Uterus (tissue), 4 donors: ENCODE measurements around the gene CD27. TPM values are rescaled to one million over a fixed set of nuclear protein-coding genes. Genes with fewer than 3 reads are reported as not detected.
"Not testable (repeated sequence)": the region's sequence is repeated elsewhere in the genome, so short reads cannot be mapped to it uniquely, and the experiment has no call there.

Source experiments
- DNase-seq, 2 donors: peaks; one replicate each; pipeline ENCODE4 v3.0.0-alpha.2; 2019 to 2020
- H3K27ac ChIP-seq, 2 donors: fragments of 200-600 bp; sonication (generic); 1 replicate in 1 of 2; 2 replicates in 1 of 2; pipeline ENCODE4 v1.5.1; 2016 to 2018
- H3K27me3 ChIP-seq, 2 donors: fragments of 200-600 bp; sonication (generic); one replicate each; pipeline ENCODE4 v1.5.1; 2018 to 2019; ENCODE audit warnings: control low read depth in 1 of 2
- H3K36me3 ChIP-seq, 2 donors: fragments of 200-600 bp; sonication (generic); one replicate each; pipeline ENCODE4 v1.5.1; 2019; ENCODE audit warnings: control low read depth in 1 of 2
- H3K4me1 ChIP-seq, 2 donors: fragments of 200-600 bp; sonication (generic); one replicate each; pipeline ENCODE4 v1.5.1; 2018 to 2019; ENCODE audit warnings: control low read depth in 1 of 2
- H3K4me3 ChIP-seq, 2 donors: fragments of 200-600 bp; sonication (generic); 1 replicate in 1 of 2; 2 replicates in 1 of 2; pipeline ENCODE4 v1.5.1; 2018 to 2019; ENCODE audit warnings: mild to moderate bottlenecking in 1 of 2
- H3K9me3 ChIP-seq, 2 donors: fragments of 200-600 bp; sonication (generic); one replicate each; pipeline ENCODE4 v1.5.1; 2019; ENCODE audit warnings: control low read depth in 1 of 2
- POLR2A ChIP-seq, 2 donors: fragments of 450-650 bp; IDR thresholded peaks; one replicate each; pipeline ENCODE4 v1.6.1; 2016; ENCODE audit warnings: antibody characterized with exemption in 2 of 2, mild to moderate bottlenecking in 1 of 2, moderate library complexity in 1 of 2
- intact Hi-C: fragments of 100-400 bp; cut with DNase I; formaldehyde crosslinking; loops from one replicate; pipeline ENCODE4 v1.15.1; 2023; ENCODE audit warnings: low total_unique reads
- total RNA-seq, 4 donors: library from RNA; depleted of rRNA in 3 of 4; stranded (reverse); fragments of >200 nt in 3 of 4; gene quantifications; one replicate each; pipeline versions ENCODE4 v1.1.0 to v1.2.4, GENCODE V29; 2014 to 2023
- TF ChIP-seq, protein P1 (sequence below), 4 experiments: fragments of 200-600 bp in 2 of 4; fragments of 450-650 bp in 2 of 4; sonication (generic) in 2 of 4; IDR thresholded peaks; one replicate each; pipeline ENCODE4 v1.5.1; 2016 to 2019; ENCODE audit warnings: antibody characterized with exemption in 4 of 4, mild to moderate bottlenecking in 2 of 4, moderate library complexity in 1 of 4
- donor health status: DM: yes; HTN: yes; CAD: no.

CD27 gene
- total RNA-seq, 4 donors from 2014 or later = 0.35 to 1.4 TPM; not detected in 2

DNA sequence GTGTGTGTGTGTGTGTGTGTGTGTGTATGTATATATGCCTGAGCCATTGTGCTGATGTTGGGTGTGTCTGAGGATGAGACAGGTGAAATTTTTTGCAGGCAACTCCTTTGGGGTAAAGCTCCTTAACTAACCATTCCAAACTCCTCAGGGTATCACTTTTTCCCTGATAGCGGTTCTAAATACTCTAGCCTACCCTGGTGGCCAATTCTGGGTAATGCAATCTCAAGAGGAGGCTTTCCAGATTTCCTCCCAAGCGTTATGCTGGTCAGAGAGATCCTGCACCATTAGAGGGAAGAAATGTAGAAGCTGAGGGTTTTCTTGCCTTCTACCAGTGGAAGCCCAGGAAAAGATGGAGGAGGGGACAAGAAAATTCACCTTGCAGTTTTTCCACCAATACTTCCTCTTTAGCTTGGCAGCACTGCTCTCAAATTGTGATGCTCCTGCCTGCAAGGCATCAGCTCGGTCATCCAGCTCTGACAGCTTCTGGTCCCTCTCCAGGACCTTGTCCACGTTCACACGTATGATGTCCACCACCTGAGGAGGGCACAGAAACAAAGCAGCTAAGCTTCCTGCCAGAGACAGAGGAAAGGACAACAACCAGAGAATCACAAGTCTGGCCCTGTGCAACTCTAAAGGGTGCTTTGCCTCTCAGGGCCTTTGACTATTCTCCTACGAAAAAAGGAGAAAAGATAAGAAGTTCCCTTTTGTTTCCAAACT lies 20.9 kb downstream of the CD27 start:
- peak; percentile 38 to 76 for DNase-seq
- TF ChIP-seq POLR2A (IDR thresholded peaks at IDR 0.05) = no peak
- TF ChIP-seq, protein P1, sequence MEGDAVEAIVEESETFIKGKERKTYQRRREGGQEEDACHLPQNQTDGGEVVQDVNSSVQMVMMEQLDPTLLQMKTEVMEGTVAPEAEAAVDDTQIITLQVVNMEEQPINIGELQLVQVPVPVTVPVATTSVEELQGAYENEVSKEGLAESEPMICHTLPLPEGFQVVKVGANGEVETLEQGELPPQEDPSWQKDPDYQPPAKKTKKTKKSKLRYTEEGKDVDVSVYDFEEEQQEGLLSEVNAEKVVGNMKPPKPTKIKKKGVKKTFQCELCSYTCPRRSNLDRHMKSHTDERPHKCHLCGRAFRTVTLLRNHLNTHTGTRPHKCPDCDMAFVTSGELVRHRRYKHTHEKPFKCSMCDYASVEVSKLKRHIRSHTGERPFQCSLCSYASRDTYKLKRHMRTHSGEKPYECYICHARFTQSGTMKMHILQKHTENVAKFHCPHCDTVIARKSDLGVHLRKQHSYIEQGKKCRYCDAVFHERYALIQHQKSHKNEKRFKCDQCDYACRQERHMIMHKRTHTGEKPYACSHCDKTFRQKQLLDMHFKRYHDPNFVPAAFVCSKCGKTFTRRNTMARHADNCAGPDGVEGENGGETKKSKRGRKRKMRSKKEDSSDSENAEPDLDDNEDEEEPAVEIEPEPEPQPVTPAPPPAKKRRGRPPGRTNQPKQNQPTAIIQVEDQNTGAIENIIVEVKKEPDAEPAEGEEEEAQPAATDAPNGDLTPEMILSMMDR (IDR thresholded peaks at IDR 0.05) = peak; percentile 79 to 96 (median 90)
- Histone ChIP-seq H3K36me3 (no peaks in the 10 kb centered on the region), H3K9me3 (no peaks in the 10 kb centered on the region), H3K27ac (peak overlapping the region; percentile 10 to 31), H3K4me1 (no peaks in the 10 kb centered on the region), H3K4me3 (no peak overlapping the region), H3K27me3 (no peaks in the 10 kb centered on the region)
- intact Hi-C loops = loop anchor here (10.0 kb wide), 1 partner anchor 151 kb away; the partner anchor contains the start of gene PLEKHG6

DNA sequence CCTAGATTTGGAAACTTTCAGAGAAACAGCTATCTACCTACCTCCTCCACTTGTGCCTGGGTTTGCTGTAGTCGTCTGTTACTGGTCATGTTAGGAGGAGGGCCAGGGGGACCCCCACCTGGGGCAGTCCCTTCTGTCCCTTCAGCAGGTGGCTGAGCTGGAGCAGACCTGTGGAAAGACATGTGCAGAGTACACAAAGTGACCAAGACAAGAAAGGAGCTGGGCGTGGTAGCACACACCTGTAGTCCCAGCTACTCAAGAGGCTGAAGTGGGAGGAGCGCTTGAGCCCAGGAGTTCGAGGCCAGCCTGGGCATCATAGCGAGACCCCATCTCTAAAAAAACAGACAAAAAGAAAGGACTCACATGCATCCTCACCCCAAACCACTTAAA lies 21.4 kb downstream of the CD27 start:
- H3K4me3 ChIP-seq = no peak overlapping the region
- H3K27ac ChIP-seq = peak overlapping the region; percentile 10 to 31
- no peaks in the 10 kb centered on the region for H3K9me3 ChIP-seq
- H3K36me3 ChIP-seq = no peaks in the 10 kb centered on the region
- TF ChIP-seq, protein P1 (IDR thresholded peaks at IDR 0.05) = no peak
- TF ChIP-seq POLR2A (IDR thresholded peaks at IDR 0.05) = no peak
- H3K27me3 ChIP-seq = no peaks in the 10 kb centered on the region
- DNase-seq = no peak
- intact Hi-C loops = loop anchor here (10.0 kb wide), 1 partner anchor 151 kb away; the partner anchor contains the start of gene PLEKHG6
- no peaks in the 10 kb centered on the region for H3K4me1 ChIP-seq

DNA sequence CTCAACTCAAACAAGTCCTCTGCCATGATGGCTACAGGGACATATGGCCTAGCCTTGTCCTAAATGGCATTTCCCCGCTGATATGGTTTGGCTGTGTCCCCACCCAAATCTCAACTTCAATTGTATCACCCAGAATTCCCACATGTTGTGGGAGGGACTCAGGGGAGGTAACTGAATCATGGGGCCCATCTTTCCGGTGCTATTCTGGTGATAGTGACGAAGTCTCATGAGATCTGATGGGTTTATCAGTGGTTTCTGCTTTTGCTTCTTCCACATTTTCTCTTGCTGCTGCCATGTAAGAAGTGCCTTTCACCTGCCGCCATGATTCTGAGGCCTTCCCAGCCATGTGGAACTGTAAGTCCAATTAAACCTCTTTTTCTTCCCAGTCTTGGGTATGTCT lies 22.0 kb downstream of the CD27 start:
- not testable (repeated sequence) for DNase-seq, H3K9me3 ChIP-seq, H3K4me1 ChIP-seq, H3K36me3 ChIP-seq, H3K27me3 ChIP-seq, H3K4me3 ChIP-seq, H3K27ac ChIP-seq
- intact Hi-C loops = loop anchor here (10.0 kb wide), 1 partner anchor 152 kb away; the partner anchor contains the start of gene PLEKHG6

DNA sequence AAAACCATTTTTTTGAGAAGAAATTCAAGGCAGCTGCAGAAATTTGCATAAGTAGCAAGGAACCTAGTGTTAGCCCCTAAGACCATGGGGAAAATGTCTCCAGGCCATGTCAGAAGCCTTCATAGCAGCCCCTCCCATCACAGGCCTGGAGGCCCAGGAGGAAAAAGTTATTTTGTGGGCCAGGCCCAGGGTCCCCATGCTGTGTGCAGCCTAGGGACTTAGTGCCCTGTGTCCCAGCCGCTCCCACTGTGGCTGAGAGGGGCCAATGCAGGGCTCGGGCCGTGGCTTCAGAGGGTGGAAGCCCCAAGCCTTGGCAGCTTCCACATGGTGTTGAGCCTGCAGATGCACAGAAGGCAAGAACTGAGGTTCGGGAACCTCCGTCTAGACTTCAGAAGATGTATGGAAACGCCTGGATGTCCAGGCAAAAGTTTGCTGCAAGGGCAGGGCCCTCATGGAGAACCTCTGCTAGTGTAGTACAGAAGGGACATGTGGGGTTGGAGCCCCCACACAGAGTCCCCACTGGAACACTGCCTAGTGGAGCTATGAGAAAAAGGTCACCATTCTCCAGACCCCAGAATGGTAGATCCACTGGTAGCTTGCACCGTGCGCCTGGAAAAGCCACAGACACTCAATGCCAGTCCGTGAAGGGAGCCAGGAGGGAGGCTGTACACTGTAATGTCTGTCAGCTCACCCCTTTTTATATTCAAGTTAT lies 23.0 kb downstream of the CD27 start:
- H3K4me1 ChIP-seq, H3K4me3 ChIP-seq, H3K36me3 ChIP-seq, H3K27me3 ChIP-seq, DNase-seq, H3K9me3 ChIP-seq, H3K27ac ChIP-seq: not testable (repeated sequence)
- intact Hi-C loops = loop anchor here (10.0 kb wide), 1 partner anchor 153 kb away; the partner anchor contains the start of gene PLEKHG6

DNA sequence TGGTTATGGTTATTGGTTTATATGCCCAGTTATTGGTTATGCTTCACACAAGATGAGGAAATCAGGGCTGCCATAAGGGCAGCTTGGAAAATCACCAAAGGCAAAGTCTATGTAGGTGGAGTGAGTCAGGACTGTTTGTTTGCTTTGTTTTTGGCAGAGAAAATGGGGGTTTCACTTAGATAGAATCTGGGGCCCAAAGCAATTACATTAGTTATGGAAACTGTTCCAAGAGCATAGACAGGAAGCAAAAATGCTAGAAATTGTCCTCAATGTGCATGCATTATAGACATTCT lies 23.5 kb downstream of the CD27 start:
- TF ChIP-seq, protein P1 (IDR thresholded peaks at IDR 0.05) = no peak
- TF ChIP-seq POLR2A (IDR thresholded peaks at IDR 0.05) = no peak
- intact Hi-C loops = loop anchor here (10.0 kb wide), 1 partner anchor 153 kb away; the partner anchor contains the start of gene PLEKHG6
- no peaks in the 10 kb centered on the region for H3K4me1 ChIP-seq

DNA sequence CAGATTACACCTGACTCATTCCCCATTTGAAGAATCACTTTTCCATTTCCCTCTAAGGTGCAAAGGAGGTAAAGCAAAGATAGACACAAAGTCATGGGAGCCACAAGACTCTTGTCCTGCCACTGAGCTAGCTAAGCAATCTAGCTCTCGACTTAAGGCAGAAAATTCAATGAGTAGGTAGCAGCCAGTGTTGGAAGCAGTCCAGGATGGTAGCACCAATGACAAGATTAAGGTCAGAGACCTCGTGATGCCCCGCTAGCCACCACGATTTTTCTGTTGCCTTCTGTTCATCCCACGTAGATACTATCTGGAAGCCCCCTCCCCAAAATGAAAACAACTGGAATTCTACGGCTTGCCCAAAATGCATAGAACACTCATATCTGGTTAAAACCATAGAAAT lies 24.3 kb downstream of the CD27 start:
- Histone ChIP-seq H3K36me3 (no peaks in the 10 kb centered on the region), H3K4me1 (no peaks in the 10 kb centered on the region), H3K27ac (no peak overlapping the region), H3K27me3 (no peaks in the 10 kb centered on the region), H3K4me3 (no peak overlapping the region), H3K9me3 (no peaks in the 10 kb centered on the region)
- intact Hi-C loops = loop anchor here (10.0 kb wide), 1 partner anchor 154 kb away; the partner anchor contains the start of gene PLEKHG6
- no peak for DNase-seq
- no peak for TF ChIP-seq POLR2A (IDR thresholded peaks at IDR 0.05)
- TF ChIP-seq, protein P1 (IDR thresholded peaks at IDR 0.05) = no peak

More for the DNA sequence above, 23.5 kb downstream of the CD27 start:
- Histone ChIP-seq H3K36me3 (no peaks in the 10 kb centered on the region), H3K27me3 (no peaks in the 10 kb centered on the region), H3K4me3 (no peak overlapping the region), H3K27ac (no peak overlapping the region), H3K9me3 (no peaks in the 10 kb centered on the region)
- no peak for DNase-seq
